ENCODE measurements around the gene MNAT1.

The MNAT1 gene

GRCh38 chr14:60807971-60808370 lies 73.4 kb downstream of the MNAT1 start:
- POLR2A ChIA-PET: no interaction called here
- CTCF ChIA-PET: interaction anchor here (1.0 to 1.8 kb wide), 2 partner anchors 8 to 15 kb away, joined by 3 to 5 read pairs; no protein-coding TSS in a partner anchor

GRCh38 chr14:60812987-60813386 lies 78.4 kb downstream of the MNAT1 start:
- no peak for DNase-seq (ENCODE audit: extremely low spot score)
- ChIA-PET CTCF (interaction anchor here (0.9 kb wide), 1 partner anchor 11 kb away, joined by 3 read pairs; no protein-coding TSS in a partner anchor), POLR2A (no interaction called here)
- TF ChIP-seq, protein P1, sequence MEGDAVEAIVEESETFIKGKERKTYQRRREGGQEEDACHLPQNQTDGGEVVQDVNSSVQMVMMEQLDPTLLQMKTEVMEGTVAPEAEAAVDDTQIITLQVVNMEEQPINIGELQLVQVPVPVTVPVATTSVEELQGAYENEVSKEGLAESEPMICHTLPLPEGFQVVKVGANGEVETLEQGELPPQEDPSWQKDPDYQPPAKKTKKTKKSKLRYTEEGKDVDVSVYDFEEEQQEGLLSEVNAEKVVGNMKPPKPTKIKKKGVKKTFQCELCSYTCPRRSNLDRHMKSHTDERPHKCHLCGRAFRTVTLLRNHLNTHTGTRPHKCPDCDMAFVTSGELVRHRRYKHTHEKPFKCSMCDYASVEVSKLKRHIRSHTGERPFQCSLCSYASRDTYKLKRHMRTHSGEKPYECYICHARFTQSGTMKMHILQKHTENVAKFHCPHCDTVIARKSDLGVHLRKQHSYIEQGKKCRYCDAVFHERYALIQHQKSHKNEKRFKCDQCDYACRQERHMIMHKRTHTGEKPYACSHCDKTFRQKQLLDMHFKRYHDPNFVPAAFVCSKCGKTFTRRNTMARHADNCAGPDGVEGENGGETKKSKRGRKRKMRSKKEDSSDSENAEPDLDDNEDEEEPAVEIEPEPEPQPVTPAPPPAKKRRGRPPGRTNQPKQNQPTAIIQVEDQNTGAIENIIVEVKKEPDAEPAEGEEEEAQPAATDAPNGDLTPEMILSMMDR (IDR thresholded peaks at IDR 0.05; ENCODE audit: control extremely low read depth, extremely low read depth, low read depth, missing control alignments): no peak

More at GRCh38 chr14:60807971-60808370, 73.4 kb downstream of the MNAT1 start:
- DNase-seq (ENCODE audit: extremely low spot score): no peak
- TF ChIP-seq, protein P1 (IDR thresholded peaks at IDR 0.05; ENCODE audit: control extremely low read depth, extremely low read depth, low read depth, missing control alignments): no peak

DNA sequence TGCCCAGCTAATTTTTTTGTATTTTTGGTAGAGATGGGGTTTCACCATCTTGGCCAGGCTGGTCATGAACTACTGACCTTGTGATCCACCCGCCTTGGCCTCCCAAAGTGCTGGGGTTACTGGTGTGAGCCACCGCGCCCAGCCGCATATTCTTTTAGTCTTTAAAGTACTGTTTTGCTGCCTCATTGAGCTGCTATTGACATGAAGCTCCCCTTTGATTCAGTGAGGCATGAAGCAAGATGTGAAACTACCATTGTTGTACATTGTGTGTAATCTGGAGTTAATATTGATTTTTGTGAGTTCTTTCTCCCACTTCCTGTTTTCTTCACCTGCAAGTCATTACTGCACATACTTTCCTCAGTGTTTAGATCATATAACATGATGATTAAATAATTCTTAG lies 80.8 kb downstream of the MNAT1 start:
- CTCF ChIA-PET: interaction anchor here (1.2 kb wide), 1 partner anchor 15 kb away, joined by 3 read pairs; no protein-coding TSS in a partner anchor
- peak; percentile 44 for DNase-seq (ENCODE audit: extremely low spot score)
- POLR2A ChIA-PET: no interaction called here
- TF ChIP-seq, protein P1 (IDR thresholded peaks at IDR 0.05; ENCODE audit: control extremely low read depth, extremely low read depth, low read depth, missing control alignments): no peak

DNA sequence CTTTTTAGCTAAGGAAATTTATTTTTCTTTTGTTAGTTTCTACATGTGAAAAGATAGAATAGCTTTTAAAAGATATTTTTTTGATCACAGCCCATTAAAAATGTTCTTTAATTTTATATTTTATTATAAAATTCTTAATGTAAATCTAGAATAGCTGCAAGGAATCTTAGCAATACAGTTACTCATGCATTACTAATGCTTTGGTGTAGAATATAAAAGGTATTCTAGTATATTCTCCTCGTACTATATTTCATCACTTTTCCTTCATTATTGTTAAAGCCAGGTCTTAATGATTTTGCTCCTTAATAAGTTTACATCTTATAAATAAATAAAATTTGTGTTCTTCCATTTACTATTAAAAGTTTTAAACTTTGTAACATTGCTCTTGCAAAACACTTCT lies 82.6 kb downstream of the MNAT1 start:
- ChIA-PET POLR2A (no interaction called here), CTCF (no interaction called here)
- TF ChIP-seq, protein P1 (IDR thresholded peaks at IDR 0.05; ENCODE audit: control extremely low read depth, extremely low read depth, low read depth, missing control alignments): no peak
- no peak for DNase-seq (ENCODE audit: extremely low spot score)

DNA sequence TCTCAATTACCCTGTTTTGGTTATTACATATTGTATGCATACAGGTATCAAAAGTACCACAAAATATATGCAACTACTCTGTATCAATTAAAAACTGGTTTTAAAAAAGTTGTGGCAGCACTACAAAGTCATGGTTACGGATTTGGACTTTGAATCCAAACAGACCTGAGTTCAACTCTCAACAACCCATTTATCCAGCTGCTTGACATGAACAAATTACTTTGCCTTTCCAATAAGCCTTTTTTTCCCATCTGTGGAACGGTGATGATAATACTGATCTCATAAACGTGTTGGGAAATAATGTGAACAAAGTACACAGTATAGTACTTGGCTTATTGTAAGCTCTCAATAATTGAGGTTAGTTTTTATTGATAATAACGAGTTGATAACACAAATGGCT lies 85.0 kb downstream of the MNAT1 start:
- ChIA-PET CTCF (no interaction called here), POLR2A (no interaction called here)
- TF ChIP-seq, protein P1 (IDR thresholded peaks at IDR 0.05; ENCODE audit: control extremely low read depth, extremely low read depth, low read depth, missing control alignments): no peak
- no peak for DNase-seq (ENCODE audit: extremely low spot score)

GRCh38 chr14:60838601-60839000 lies 104.0 kb downstream of the MNAT1 start:
- TF ChIP-seq, protein P1 (IDR thresholded peaks at IDR 0.05; ENCODE audit: control extremely low read depth, extremely low read depth, low read depth, missing control alignments): no peak
- POLR2A ChIA-PET: no interaction called here
- CTCF ChIA-PET: interaction anchor here (1.5 kb wide), 1 partner anchor 21 kb away, joined by 3 read pairs; no protein-coding TSS in a partner anchor
- no peak for DNase-seq (ENCODE audit: extremely low spot score)

Data from GM10248 (cell line).